Fibroblast of mammary gland (primary cell): ENCODE results near the gene COLGALT1.
"Not testable (repeated sequence)": the region's sequence is repeated elsewhere in the genome, so short reads cannot be mapped to it uniquely, and the experiment has no call there.

Experiments
- DNase-seq: peaks from one replicate; pipeline ENCODE4 v3.0.0-alpha.2; 2010; ENCODE audit warnings: low read depth
- H3K4me3 ChIP-seq: 2 replicates; pipeline ENCODE4 v1.5.1; 2011; ENCODE audit warnings: low read depth, mild to moderate bottlenecking, low read length, moderate library complexity; ENCODE audit not compliant: control insufficient read depth
- CTCF ChIP-seq: conservative IDR thresholded peaks from 2 replicates; pipeline ENCODE4 v1.5.1; 2011; ENCODE audit warnings: low read depth, low read length, inconsistent platforms; ENCODE audit not compliant: control insufficient read depth, insufficient read depth

The COLGALT1 gene

DNA sequence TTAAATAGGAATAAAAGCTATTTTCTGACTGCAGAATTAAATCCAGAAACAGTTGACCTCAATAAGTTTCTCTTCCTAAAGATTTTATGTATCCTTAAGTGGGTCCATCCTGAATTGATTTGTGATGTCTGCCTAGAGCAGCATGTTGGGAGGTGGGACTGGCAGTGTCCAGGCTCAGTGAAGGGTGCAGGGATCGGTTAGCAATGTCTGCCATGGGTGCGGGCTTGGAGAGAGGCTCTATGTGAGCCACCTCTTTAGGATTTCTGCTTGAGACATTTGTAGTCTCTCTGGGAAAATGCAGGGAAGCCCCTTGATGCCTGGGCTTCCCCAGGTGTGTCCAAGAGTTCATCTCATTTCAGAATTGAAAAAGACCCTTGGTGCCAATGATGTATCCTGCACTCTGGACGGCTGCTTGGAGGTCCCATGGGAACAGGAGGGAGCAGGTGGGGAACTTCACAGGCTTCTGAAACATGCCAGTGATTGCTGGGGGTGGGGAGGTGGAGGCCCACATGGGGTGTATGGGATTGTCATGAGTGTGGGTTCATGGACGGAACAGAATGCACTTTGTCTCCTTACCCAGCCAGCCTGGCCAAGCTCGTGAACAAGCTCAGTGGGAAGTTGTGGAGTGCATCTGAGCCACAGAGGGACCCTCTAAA is 6.2 kb upstream of the COLGALT1 start:
- DNase-seq = peak; percentile 12
- TF ChIP-seq CTCF = no peak

DNA sequence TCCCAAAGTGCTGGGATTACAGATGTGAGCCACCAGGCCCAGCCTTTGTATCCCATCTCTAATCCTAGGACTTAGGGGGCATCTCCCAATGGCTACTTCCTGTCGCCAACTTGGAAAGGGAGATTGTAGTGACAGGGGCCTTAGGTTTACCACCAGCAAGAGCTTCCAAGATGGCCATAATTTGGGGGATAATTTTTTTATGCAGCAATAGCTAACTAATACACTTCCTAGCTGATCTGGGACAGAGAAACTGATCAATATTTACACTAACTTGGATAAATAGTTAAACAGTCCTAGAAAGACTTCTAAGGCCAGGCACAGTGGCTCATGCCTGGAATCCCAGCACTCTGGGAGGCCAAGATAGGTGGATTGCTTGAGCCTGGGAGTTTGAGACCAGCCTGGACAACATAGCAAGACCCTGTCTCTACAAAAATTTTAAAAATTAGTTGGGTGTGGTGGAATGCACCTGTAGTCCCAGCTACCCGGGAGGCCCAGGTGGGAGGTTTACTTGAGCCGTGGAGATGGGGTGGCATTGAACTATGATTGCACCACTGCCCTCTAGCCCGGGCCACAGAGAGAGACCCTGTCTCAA is 5.3 kb upstream of the COLGALT1 start:
- H3K4me3 ChIP-seq = no peak overlapping the region
- no peak for DNase-seq
- TF ChIP-seq CTCF = no peak

More for the DNA sequence above, 6.2 kb upstream of the COLGALT1 start:
- H3K4me3 ChIP-seq = no peak overlapping the region

DNA sequence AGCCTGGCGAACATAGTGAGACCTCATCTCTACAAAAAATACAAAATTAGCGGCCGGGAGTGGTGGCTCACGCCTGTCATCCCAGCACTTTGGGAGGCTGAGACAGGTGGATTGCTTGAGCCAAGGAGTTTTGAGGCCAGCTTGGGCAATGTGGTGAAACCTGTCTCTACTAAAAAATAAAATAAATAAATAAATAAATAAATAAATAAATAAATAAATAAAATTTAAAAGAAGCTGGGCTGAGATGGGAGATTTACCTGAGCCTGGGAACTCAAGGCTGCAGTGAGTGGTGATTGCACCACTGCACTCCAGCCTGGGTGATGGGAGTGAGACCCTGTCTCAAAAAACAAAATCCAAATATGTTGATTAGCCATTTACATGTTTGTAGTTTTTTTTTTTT is 2.7 kb upstream of the COLGALT1 start:
- H3K4me3 ChIP-seq, DNase-seq: not testable (repeated sequence)

DNA sequence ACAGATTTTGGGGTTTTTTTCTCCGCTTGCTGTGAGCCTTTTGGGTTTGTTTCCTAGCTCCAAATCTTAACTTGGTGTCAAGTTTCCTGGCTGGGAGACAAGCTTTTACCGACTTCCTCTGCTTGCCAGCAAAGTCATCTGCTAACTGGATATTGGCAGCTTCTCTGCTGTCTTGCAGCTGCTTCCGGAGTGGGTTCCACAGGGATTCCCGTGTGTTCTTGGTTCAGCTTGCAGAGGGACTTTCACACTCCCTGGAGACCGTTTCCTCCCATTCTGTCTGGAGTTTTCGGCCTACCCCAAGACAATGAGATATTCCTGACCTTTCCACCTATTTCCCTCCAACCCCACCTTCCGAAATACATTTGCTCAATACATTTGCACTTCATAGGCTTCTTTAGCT is 2.2 kb upstream of the COLGALT1 start:
- DNase-seq = peak; percentile 97

GRCh38 chr19:17554968-17555479 is 425 bp upstream of the COLGALT1 start:
- DNase-seq = no peak

More for the DNA sequence above, 2.2 kb upstream of the COLGALT1 start:
- H3K4me3 ChIP-seq = no peak overlapping the region
- TF ChIP-seq CTCF = no peak

DNA sequence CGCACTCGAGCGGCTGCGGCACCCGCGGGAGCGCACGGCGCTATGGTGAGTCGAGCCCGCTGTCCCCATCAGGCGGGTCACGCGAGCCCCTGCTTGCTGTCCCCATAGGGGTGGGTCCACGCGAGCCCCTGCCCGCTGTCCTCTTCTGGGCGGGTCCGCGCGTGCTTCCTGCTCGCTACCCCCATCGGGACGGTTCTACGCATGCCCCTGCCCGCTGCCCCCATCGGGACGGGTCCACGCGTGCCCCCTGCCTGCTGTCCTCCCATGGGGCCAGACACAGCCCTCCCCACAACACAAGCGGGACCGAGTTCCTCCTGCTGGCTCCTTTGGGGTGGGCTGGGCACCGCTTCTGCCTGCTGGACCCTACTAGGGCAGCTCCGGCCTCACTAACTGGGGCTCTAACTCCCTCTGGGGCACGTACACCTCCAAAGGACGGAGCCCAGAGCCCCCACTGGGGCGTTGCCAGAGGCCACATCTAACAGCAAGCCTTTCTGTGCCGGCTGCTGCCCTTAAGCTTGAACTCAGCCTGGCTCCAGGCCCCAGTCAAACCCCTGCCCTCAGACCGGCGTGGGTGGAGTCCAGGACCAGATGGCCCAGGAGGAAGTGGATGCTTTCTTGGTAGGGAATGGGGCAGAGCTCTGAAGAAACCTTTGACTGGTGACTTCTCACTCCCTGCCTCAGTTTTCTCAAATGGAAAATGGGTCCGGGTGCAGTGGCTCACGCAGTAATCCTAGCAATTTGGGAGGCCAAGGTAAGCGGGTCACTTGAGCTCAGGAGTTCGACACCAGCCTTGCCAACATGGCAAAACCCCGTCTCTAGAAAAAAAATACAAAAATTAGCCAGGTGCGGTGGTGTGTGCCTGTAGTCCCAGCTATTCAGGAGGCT is 722 bp downstream of the COLGALT1 start:
- peak; percentile 83 for DNase-seq
- H3K4me3 ChIP-seq = peak overlapping the region; percentile 90
- no peak for TF ChIP-seq CTCF

More at GRCh38 chr19:17554968-17555479, 425 bp upstream of the COLGALT1 start:
- H3K4me3 ChIP-seq = peak overlapping the region; percentile 46
- TF ChIP-seq CTCF = no peak
